HEK293 (cell line): ENCODE data around the gene FOXG1.

Experiments used
- YY1 ChIP-seq: fragments of 450-650 bp; formaldehyde crosslinking; IDR thresholded peaks from 2 replicates; pipeline ENCODE4 v1.5.1; 2018; ENCODE audit warnings: missing biosample characterization, missing genetic modification characterization
- ZNF529 ChIP-seq: fragments of 450-650 bp; formaldehyde crosslinking; IDR thresholded peaks from 2 replicates; pipeline ENCODE4 v1.5.1; 2017; ENCODE audit warnings: missing genetic modification characterization, missing biosample characterization; ENCODE audit not compliant: insufficient replicate concordance
- ZXDB ChIP-seq: fragments of 450-650 bp; formaldehyde crosslinking; IDR thresholded peaks from 2 replicates; pipeline ENCODE4 v1.5.1; 2016; ENCODE audit warnings: missing biosample characterization, missing genetic modification characterization
- TF ChIP-seq, protein P1 (sequence below): fragments of 450-650 bp; formaldehyde crosslinking; IDR thresholded peaks from 2 replicates; pipeline ENCODE4 v1.5.1; 2016; ENCODE audit warnings: missing biosample characterization, missing genetic modification characterization
- TF ChIP-seq, protein P2 (sequence below): fragments of 450-650 bp; formaldehyde crosslinking; IDR thresholded peaks from 2 replicates; pipeline ENCODE4 v1.5.1; 2016; ENCODE audit warnings: missing biosample characterization, missing genetic modification characterization

DNA sequence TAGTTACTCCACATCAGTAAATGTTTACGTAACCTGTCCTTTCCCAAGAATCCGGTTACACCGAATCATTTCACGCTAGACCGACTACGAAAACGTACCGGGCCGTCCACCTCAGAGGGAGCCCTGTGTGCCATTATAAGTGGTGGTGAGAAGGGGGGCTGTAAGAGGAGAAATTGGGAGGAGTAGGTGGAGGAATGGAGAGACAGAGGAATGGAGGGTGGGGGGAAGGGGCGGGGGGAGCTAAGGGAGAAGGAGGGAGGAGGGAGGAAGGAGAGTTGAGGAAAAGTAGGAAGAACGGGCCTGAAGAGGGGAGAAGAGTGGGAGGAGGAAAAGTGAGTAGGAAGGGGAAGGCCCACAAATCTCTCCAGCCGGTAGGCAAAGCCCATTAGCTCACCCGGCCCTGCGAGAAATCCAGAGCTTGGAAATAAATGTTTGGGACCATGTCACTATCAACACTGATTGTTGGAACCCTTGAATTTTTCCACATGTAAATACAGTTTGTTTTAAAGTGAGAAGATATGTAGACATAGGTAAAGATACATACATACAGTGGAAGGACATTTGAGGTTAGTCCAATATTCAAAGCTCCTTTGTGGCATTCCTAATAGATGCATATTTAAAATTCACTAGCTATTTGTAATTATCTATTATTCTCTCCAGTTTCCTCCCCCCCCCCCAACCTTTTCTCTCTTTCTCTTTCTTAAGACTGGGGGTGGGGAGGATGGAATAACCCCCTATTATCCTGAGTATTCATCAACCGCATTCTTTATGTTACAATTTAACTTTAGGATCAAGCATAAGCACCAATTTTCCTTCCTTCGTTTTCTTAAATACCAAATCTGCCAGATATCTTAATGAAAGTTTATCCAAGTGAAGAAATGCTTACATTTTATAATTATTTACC, 2.1 kb upstream of the FOXG1 start:
- no peak; the same call in 1 of the 2 replicates for TF ChIP-seq ZXDB (tag by site-specific recombination)
- no peak for TF ChIP-seq YY1 (tag by site-specific recombination)
- TF ChIP-seq, protein P1, sequence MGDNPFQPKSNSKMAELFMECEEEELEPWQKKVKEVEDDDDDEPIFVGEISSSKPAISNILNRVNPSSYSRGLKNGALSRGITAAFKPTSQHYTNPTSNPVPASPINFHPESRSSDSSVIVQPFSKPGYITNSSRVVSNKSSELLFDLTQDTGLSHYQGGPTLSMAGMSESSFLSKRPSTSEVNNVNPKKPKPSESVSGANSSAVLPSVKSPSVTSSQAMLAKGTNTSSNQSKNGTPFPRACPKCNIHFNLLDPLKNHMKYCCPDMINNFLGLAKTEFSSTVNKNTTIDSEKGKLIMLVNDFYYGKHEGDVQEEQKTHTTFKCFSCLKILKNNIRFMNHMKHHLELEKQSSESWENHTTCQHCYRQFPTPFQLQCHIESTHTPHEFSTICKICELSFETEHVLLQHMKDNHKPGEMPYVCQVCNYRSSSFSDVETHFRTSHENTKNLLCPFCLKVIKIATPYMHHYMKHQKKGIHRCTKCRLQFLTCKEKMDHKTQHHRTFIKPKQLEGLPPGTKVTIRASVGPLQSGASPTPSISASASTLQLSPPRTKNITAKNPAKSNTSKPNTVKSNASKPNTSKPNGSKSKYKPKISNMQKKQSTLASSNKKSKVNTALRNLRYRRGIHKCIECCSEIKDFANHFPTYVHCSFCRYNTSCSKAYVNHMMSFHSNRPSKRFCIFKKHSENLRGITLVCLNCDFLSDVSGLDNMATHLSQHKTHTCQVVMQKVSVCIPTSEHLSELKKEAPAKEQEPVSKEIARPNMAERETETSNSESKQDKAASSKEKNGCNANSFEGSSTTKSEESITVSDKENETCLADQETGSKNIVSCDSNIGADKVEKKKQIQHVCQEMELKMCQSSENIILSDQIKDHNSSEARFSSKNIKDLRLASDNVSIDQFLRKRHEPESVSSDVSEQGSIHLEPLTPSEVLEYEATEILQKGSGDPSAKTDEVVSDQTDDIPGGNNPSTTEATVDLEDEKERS (tag by site-specific recombination): no peak
- no peak for TF ChIP-seq ZNF529 (tag by site-specific recombination)
- TF ChIP-seq, protein P2, sequence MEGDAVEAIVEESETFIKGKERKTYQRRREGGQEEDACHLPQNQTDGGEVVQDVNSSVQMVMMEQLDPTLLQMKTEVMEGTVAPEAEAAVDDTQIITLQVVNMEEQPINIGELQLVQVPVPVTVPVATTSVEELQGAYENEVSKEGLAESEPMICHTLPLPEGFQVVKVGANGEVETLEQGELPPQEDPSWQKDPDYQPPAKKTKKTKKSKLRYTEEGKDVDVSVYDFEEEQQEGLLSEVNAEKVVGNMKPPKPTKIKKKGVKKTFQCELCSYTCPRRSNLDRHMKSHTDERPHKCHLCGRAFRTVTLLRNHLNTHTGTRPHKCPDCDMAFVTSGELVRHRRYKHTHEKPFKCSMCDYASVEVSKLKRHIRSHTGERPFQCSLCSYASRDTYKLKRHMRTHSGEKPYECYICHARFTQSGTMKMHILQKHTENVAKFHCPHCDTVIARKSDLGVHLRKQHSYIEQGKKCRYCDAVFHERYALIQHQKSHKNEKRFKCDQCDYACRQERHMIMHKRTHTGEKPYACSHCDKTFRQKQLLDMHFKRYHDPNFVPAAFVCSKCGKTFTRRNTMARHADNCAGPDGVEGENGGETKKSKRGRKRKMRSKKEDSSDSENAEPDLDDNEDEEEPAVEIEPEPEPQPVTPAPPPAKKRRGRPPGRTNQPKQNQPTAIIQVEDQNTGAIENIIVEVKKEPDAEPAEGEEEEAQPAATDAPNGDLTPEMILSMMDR (tag by site-specific recombination): no peak
